ENCODE measurements around the gene PISD.
A peak's percentile ranks its signal among the peaks of the same experiment; 100 is the strongest.

The PISD gene

DNA sequence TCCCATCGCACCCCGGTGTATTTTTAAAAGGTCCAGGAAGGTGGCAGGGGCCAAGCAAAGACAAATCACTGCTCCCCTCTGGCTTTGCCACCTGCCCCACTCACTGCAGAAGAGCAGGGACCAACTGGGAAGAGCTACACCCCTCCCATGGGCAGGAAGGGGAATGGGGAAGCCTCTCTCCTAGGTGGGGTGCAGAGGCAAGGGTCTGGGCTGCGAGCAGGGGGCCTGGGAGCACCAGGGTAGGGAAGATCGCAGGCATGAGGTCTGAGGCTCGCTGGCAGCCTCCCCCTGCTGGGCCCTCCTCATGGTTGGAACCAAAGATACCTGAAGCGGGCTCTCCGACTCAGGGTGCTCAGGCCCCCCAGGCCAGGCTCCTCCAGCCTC is 36.8 kb downstream of the PISD start:
- Histone ChIP-seq H3K27ac (ENCODE audit: extremely low read depth, low read depth, low read length) (no peak overlapping the region), H3K4me3 (ENCODE audit: low read depth, low read length) (no peak overlapping the region), H3K4me1 (ENCODE audit: control insufficient read depth, insufficient read depth, low read length) (no peaks in the 10 kb centered on the region; the same call in 1 of the 2 replicates), H3K36me3 (ENCODE audit: control insufficient read depth in 2 of 2, insufficient read depth in 1 of 2, low read length in 2 of 2) (peaks cover 5 to 57% of the 10 kb centered on the region in 2 experiments; a peak in 2 of 3 replicates), H3K9me3 (ENCODE audit: control insufficient read depth, insufficient read depth, low read depth, low read length) (no peaks in the 10 kb centered on the region)
- CTCF ChIA-PET, result interaction anchor here (0.7 to 2.6 kb wide), 3 partner anchors 9 to 113 kb away, joined by 3 to 14 read pairs (median 4); no protein-coding TSS in a partner anchor
- POLR2A ChIA-PET, result interaction anchor here (0.7 to 1.1 kb wide), 3 partner anchors 10 to 216 kb away, joined by 3 read pairs; partner anchors contain the start of gene PISD
- TF ChIP-seq ZNF776 (tag by site-specific recombination; IDR thresholded peaks at IDR 0.05; ENCODE audit: borderline replicate concordance), result no peak
- peak; percentile 13; the same call in 1 of the 2 replicates for TF ChIP-seq GLIS2 (tag by site-specific recombination; IDR thresholded peaks at IDR 0.05)

DNA sequence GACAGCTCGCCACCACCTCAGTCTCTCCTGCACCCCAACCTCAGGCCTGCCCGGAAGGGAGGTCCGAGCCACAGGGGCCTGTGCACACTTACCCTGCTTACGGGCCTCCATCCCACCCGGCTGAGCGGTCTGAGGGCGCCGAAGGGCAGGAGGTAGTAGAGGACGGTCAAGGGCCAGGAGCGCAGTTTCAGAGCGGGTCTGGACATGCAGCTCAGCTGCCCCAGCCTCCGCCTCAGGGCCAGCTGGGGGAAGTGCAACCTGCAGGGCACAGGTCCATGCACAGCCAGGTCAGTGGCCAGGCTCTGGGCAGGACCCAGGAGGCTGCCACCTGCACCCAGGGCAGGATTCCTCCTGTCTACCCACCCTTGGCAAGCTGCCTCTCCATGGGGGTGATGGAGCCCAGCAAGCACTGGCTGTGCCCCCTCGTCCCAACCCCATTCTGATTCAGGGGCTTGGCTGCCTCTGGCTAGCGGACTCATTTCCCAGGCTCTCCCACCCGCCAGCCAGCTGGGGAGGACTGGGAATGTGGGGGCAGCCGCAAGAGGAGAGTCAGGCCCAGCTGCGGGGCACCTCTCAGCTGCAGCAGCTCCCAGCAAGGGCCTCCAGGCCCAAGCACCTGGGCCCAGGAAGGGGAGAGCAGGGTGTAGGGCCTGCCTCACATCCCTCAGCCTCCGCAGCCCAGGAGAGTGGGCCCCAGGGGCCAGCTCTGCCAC is 38.3 kb downstream of the PISD start:
- H3K9me3 ChIP-seq (ENCODE audit: control insufficient read depth, insufficient read depth, low read depth, low read length), result no peaks in the 10 kb centered on the region
- peaks cover 0 to 63% of the 10 kb centered on the region in 2 experiments; a peak in 1 of 3 replicates for H3K36me3 ChIP-seq (ENCODE audit: control insufficient read depth in 2 of 2, insufficient read depth in 1 of 2, low read length in 2 of 2)
- H3K4me1 ChIP-seq (ENCODE audit: control insufficient read depth, insufficient read depth, low read length), result no peaks in the 10 kb centered on the region
- H3K27ac ChIP-seq (ENCODE audit: extremely low read depth, low read depth, low read length), result 0 out of 2 replicates have a peak overlapping the region, but pooled peaks have one; percentile 5
- POLR2A ChIA-PET, result interaction anchor here (0.6 kb wide), 1 partner anchor 22 kb away, joined by 12 read pairs; no protein-coding TSS in a partner anchor
- TF ChIP-seq, protein P1, sequence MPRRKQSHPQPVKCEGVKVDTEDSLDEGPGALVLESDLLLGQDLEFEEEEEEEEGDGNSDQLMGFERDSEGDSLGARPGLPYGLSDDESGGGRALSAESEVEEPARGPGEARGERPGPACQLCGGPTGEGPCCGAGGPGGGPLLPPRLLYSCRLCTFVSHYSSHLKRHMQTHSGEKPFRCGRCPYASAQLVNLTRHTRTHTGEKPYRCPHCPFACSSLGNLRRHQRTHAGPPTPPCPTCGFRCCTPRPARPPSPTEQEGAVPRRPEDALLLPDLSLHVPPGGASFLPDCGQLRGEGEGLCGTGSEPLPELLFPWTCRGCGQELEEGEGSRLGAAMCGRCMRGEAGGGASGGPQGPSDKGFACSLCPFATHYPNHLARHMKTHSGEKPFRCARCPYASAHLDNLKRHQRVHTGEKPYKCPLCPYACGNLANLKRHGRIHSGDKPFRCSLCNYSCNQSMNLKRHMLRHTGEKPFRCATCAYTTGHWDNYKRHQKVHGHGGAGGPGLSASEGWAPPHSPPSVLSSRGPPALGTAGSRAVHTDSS (tag by site-specific recombination; IDR thresholded peaks at IDR 0.05), result no peak
- TF ChIP-seq ZNF768 (tag by site-specific recombination; IDR thresholded peaks at IDR 0.05) (no peak), ZNF792 (tag by site-specific recombination; IDR thresholded peaks at IDR 0.05) (no peak), HOXA7 (CRISPR knock-in tag; IDR thresholded peaks at IDR 0.05; ENCODE audit: borderline replicate concordance) (no peak), ZNF2 (tag by site-specific recombination; IDR thresholded peaks at IDR 0.05) (no peak), ZBTB21 (tag by site-specific recombination; IDR thresholded peaks at IDR 0.05) (no peak), ZNF214 (tag by site-specific recombination; IDR thresholded peaks at IDR 0.05; ENCODE audit: borderline replicate concordance) (no peak), MEIS1 (CRISPR knock-in tag; IDR thresholded peaks at IDR 0.05; ENCODE audit: borderline replicate concordance) (no peak), ZNF658 (tag by site-specific recombination; IDR thresholded peaks at IDR 0.05) (no peak), ZFP41 (tag by site-specific recombination; IDR thresholded peaks at IDR 0.05; ENCODE audit: borderline replicate concordance) (no peak), KLF17 (tag by site-specific recombination; IDR thresholded peaks at IDR 0.05) (no peak), ZNF211 (tag by site-specific recombination; IDR thresholded peaks at IDR 0.05; ENCODE audit: low read depth) (no peak), ZBTB26 (tag by site-specific recombination; optimal IDR thresholded peaks at IDR 0.05) (no peak)
- TF ChIP-seq, protein P2, sequence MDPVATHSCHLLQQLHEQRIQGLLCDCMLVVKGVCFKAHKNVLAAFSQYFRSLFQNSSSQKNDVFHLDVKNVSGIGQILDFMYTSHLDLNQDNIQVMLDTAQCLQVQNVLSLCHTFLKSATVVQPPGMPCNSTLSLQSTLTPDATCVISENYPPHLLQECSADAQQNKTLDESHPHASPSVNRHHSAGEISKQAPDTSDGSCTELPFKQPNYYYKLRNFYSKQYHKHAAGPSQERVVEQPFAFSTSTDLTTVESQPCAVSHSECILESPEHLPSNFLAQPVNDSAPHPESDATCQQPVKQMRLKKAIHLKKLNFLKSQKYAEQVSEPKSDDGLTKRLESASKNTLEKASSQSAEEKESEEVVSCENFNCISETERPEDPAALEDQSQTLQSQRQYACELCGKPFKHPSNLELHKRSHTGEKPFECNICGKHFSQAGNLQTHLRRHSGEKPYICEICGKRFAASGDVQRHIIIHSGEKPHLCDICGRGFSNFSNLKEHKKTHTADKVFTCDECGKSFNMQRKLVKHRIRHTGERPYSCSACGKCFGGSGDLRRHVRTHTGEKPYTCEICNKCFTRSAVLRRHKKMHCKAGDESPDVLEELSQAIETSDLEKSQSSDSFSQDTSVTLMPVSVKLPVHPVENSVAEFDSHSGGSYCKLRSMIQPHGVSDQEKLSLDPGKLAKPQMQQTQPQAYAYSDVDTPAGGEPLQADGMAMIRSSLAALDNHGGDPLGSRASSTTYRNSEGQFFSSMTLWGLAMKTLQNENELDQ (tag by site-specific recombination; IDR thresholded peaks at IDR 0.05; ENCODE audit: low read depth), result no peak
- CTCF ChIA-PET, result interaction anchor here (0.6 to 2.6 kb wide), 4 partner anchors 9 to 1166 kb away, joined by 3 to 14 read pairs (median 4); no protein-coding TSS in a partner anchor
- no peak overlapping the region for H3K4me3 ChIP-seq (ENCODE audit: low read depth, low read length)
